ENCODE measurements around the gene MYO18B. TPM values are rescaled to one million over a fixed set of nuclear protein-coding genes. Genes with fewer than 3 reads are reported as not detected.

The MYO18B gene
- total RNA-seq, 2 experiments from 2014 or later = 1.6 to 1.8 TPM

- H3K27me3 Mint-ChIP-seq = peaks cover 2% of the 10 kb centered on the region
- H3K4me3 Mint-ChIP-seq = no peak overlapping the region
- TF ChIP-seq CTCF (IDR thresholded peaks at IDR 0.05) = no peak
- ChIA-PET CTCF (no interaction called here), POLR2A (no interaction called here)
- ATAC-seq (no peak), DNase-seq (no peak)
- no peaks in the 10 kb centered on the region for H3K36me3 Mint-ChIP-seq (ENCODE audit: low read depth)
- H3K4me1 Mint-ChIP-seq (ENCODE audit: low read depth) = no peaks in the 10 kb centered on the region
- H3K27ac Mint-ChIP-seq = no peak overlapping the region
- intact Hi-C loops (cut with micrococcal nuclease) = no loop called here
- H3K9me3 Mint-ChIP-seq = no peaks in the 10 kb centered on the region
Observed at GRCh38 chr22:26019596-26019995, 277.6 kb downstream of the MYO18B start.

GRCh38 chr22:26021516-26021915 is 279.5 kb downstream of the MYO18B start:
- CTCF ChIA-PET = no interaction called here
- H3K4me3 Mint-ChIP-seq = no peak overlapping the region

GRCh38 chr22:26023104-26023775 is 281.3 kb downstream of the MYO18B start:
- H3K27ac Mint-ChIP-seq = no peak overlapping the region
- H3K27me3 Mint-ChIP-seq = peaks cover 2% of the 10 kb centered on the region
- no peaks in the 10 kb centered on the region for H3K9me3 Mint-ChIP-seq
- no peaks in the 10 kb centered on the region for H3K4me1 Mint-ChIP-seq (ENCODE audit: low read depth)
- TF ChIP-seq CTCF (IDR thresholded peaks at IDR 0.05) = no peak
- H3K4me3 Mint-ChIP-seq = no peak overlapping the region
- intact Hi-C loops (cut with micrococcal nuclease) = no loop called here
- DNase-seq (no peak), ATAC-seq (no peak)
- POLR2A ChIA-PET = no interaction called here
- CTCF ChIA-PET = no interaction called here
- no peaks in the 10 kb centered on the region for H3K36me3 Mint-ChIP-seq (ENCODE audit: low read depth)

More at GRCh38 chr22:26021516-26021915, 279.5 kb downstream of the MYO18B start:
- POLR2A ChIA-PET = no interaction called here
- DNase-seq (no peak), ATAC-seq (no peak)
- peaks cover 2% of the 10 kb centered on the region for H3K27me3 Mint-ChIP-seq
- no peaks in the 10 kb centered on the region for H3K4me1 Mint-ChIP-seq (ENCODE audit: low read depth)
- H3K27ac Mint-ChIP-seq = no peak overlapping the region
- no peaks in the 10 kb centered on the region for H3K36me3 Mint-ChIP-seq (ENCODE audit: low read depth)
- intact Hi-C loops (cut with micrococcal nuclease) = no loop called here
- no peaks in the 10 kb centered on the region for H3K9me3 Mint-ChIP-seq
- TF ChIP-seq CTCF (IDR thresholded peaks at IDR 0.05) = no peak

GRCh38 chr22:26025626-26026025 is 283.6 kb downstream of the MYO18B start:
- no peak for TF ChIP-seq CTCF (IDR thresholded peaks at IDR 0.05)
- H3K36me3 Mint-ChIP-seq (ENCODE audit: low read depth) = no peaks in the 10 kb centered on the region
- ChIA-PET CTCF (no interaction called here), POLR2A (no interaction called here)
- H3K4me1 Mint-ChIP-seq (ENCODE audit: low read depth) = no peaks in the 10 kb centered on the region
- intact Hi-C loops (cut with micrococcal nuclease) = no loop called here
- DNase-seq (no peak), ATAC-seq (no peak)
- H3K27ac Mint-ChIP-seq = no peak overlapping the region
- peaks cover 2% of the 10 kb centered on the region for H3K27me3 Mint-ChIP-seq
- no peak overlapping the region for H3K4me3 Mint-ChIP-seq
- no peaks in the 10 kb centered on the region for H3K9me3 Mint-ChIP-seq

- Mint-ChIP-seq H3K36me3 (ENCODE audit: low read depth) (no peaks in the 10 kb centered on the region), H3K27ac (no peak overlapping the region), H3K4me1 (ENCODE audit: low read depth) (no peaks in the 10 kb centered on the region), H3K4me3 (no peak overlapping the region), H3K9me3 (no peaks in the 10 kb centered on the region), H3K27me3 (peaks cover 2% of the 10 kb centered on the region)
- CTCF ChIA-PET = no interaction called here
- DNase-seq (no peak), ATAC-seq (no peak)
- no peak for TF ChIP-seq CTCF (IDR thresholded peaks at IDR 0.05)
- POLR2A ChIA-PET = no interaction called here
- intact Hi-C loops (cut with micrococcal nuclease) = no loop called here
Observed at GRCh38 chr22:26027341-26027740, 285.4 kb downstream of the MYO18B start.
